T-helper 1 cell treated with Interleukin-12 subunit alpha and Interleukin-12 subunit beta and Interleukin-4 antibody, amounts not matched to agents 30 ng/mL and 1 ng/mL, for 36 hours (primary cell): ENCODE data around the gene GBP7. TPM values are rescaled to one million over a fixed set of nuclear protein-coding genes. Genes with fewer than 3 reads are reported as not detected.
"Not testable (repeated sequence)": the region's sequence is repeated elsewhere in the genome, so short reads cannot be mapped to it uniquely, and the experiment has no call there.

Source experiments
- intact Hi-C: fragments of 100-400 bp; cut with micrococcal nuclease; formaldehyde crosslinking; loops from one replicate; pipeline ENCODE4 v1.15.1; 2024
- total RNA-seq: library from RNA; stranded (reverse); gene quantifications from 2 replicates; pipeline ENCODE4 v1.2.3, GENCODE V29; 2022

Gene GBP7
- total RNA-seq, 1 donor from 2014 or later, result not detected

GRCh38 chr1:89170170-89171066 is 5.4 kb downstream of the GBP7 start:
- intact Hi-C loops, result no loop called here

- intact Hi-C loops, result no loop called here
These were observed 6.6 kb downstream of the GBP7 start for GRCh38 chr1:89169166-89169565.

GRCh38 chr1:89167590-89168230 is 8.1 kb downstream of the GBP7 start:
- intact Hi-C loops, result no loop called here

GRCh38 chr1:89166705-89167104 is 9.1 kb downstream of the GBP7 start:
- intact Hi-C loops, result no loop called here

GRCh38 chr1:89165811-89166210 is 10.0 kb downstream of the GBP7 start:
- intact Hi-C loops, result no loop called here

GRCh38 chr1:89151047-89151446 is 24.8 kb downstream of the GBP7 start:
- intact Hi-C loops, result loop anchor here (2.0 kb wide), 1 partner anchor 24 kb away; the partner anchor contains the start of gene GBP2

- intact Hi-C loops, result loop anchor here (2.0 kb wide), 1 partner anchor 23 kb away; the partner anchor contains the start of gene GBP2
These were observed 25.8 kb downstream of the GBP7 start for GRCh38 chr1:89149976-89150375.

- intact Hi-C loops, result no loop called here
These were observed 26.6 kb downstream of the GBP7 start for GRCh38 chr1:89149229-89149628.

GRCh38 chr1:89147678-89148658 is 27.8 kb downstream of the GBP7 start:
- intact Hi-C loops, result no loop called here

- intact Hi-C loops, result no loop called here
These were observed 29.1 kb downstream of the GBP7 start for GRCh38 chr1:89146721-89147120.

GRCh38 chr1:89143484-89143883 is 32.3 kb downstream of the GBP7 start:
- intact Hi-C loops, result no loop called here

- intact Hi-C loops, result no loop called here
These were observed 33.6 kb downstream of the GBP7 start for GRCh38 chr1:89142160-89142559.

GRCh38 chr1:89133747-89134146 is 42.1 kb downstream of the GBP7 start:
- intact Hi-C loops, result no loop called here

GRCh38 chr1:89130716-89131115 is 45.1 kb downstream of the GBP7 start:
- intact Hi-C loops, result no loop called here

GRCh38 chr1:89129911-89130310 is 45.9 kb downstream of the GBP7 start:
- intact Hi-C loops, result no loop called here

- intact Hi-C loops, result not testable (repeated sequence)
These were observed 47.8 kb downstream of the GBP7 start for GRCh38 chr1:89128003-89128458.

- intact Hi-C loops, result loop anchor here (1.0 to 2.0 kb wide), 11 partner anchors 24 to 718 kb away; partner anchors contain the start of genes GBP1, GBP3 and GTF2B
These were observed 48.9 kb downstream of the GBP7 start for GRCh38 chr1:89126602-89127565.

- intact Hi-C loops, result loop anchor here (1.0 to 2.0 kb wide), 13 partner anchors 15 to 719 kb away; partner anchors contain the start of genes GBP1 and GTF2B
These were observed 49.8 kb downstream of the GBP7 start, which contains the start of gene GBP2 for GRCh38 chr1:89125913-89126580. Gene GBP2 (minus strand): TSS chr1:89126114. CDS start chr1:89121966, 4,148 bp downstream.
